ENCODE data around the gene CCNQ. TPM values are rescaled to one million over a fixed set of nuclear protein-coding genes. Genes with fewer than 3 reads are reported as not detected.
A peak's percentile ranks its signal among the peaks of the same experiment; 100 is the strongest.

CCNQ gene
- total RNA-seq, 5 donors from 2014 or later (not counting 1 experiment from before 2014, with no cell fraction given), result 12.5 to 29.8 (median 25.5) TPM

DNA sequence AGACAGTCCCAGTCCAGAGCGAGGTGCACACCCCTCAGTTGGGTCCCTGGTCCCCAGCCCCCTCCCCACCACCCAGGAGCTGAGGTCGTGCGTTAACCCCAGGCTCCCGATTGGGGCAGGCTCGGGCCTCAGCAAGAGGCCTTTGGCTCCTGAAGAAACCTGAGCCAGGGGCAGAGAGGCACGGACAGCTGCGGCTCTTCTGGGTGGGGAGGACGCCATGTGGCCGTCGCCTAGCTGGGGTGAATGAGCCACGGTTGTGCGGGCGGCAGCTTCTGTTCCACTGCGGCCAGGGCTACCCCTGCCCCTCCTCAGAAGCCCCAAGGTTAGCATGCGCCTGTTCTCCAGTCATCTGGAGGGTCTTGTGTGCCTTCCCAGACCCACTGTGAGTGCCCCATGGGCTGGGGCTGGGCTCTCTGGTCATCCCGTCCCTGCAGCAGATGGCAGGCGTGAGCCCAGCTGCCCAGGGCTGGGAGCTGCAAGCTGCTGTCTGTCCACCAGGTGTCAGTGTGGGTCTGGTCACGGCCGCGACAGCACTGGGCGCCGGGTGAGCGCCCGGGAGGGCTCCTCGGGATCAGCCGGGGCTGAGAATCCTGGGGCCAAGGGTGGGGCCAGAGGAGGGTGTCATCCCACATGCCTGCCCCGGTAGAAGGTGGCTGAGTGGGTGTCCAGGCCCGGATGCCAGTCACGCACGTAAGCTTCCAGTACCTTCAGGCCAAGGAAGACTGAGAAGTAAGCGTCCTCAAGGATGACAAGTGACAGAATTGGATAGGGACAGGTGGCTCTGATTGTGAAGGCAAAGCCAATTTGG lies 59.6 kb downstream of the CCNQ start:
- CTCF ChIA-PET, result interaction anchor here (0.5 to 3.7 kb wide), 9 partner anchors 17 to 888 kb away, joined by 3 to 24 read pairs (median 4); no protein-coding TSS in a partner anchor
- POLR2A ChIA-PET, result no interaction called here
- H3K27me3 Mint-ChIP-seq, result peaks cover 2 to 3% of the 10 kb centered on the region in 2 donors

DNA sequence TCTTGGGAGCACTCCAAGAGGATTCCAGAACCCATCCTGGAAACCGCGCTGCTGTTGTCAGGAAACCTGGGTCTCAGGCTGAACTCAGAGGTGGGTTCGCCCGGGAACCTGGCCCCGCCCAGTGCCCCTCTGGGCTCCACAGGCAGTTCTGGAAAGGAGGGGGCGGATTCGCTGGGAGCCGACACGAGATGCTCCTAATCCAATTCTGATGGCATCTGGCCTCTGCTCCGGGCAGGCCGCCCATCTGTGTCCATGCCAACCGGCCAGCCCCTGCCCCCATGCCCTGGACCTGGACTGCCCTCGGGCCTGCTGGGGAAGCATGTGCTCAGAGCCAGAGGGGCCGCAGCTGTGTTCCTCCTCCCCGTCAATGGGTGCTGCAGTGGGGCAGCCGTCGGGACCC lies 60.5 kb downstream of the CCNQ start:
- Histone ChIP-seq H3K4me1 (ENCODE audit: control insufficient read depth in 1 of 2, extremely low read depth in 1 of 2, insufficient read depth in 2 of 2, low read length in 2 of 2) (peaks cover 0 to 3% of the 10 kb centered on the region in 2 experiments), H3K9me3 (no peaks in the 10 kb centered on the region), H3K4me3 (ENCODE audit: control insufficient read depth in 1 of 2, extremely low read depth in 1 of 2, low read length in 1 of 2) (no peak overlapping the region), H3K36me3 (ENCODE audit: control insufficient read depth in 2 of 2, extremely low read depth in 1 of 2, insufficient read depth in 1 of 2, low read length in 1 of 2) (no peaks in the 10 kb centered on the region), H3K27me3 (replicated peaks in 1 of 2; ENCODE audit: control insufficient read depth in 2 of 2, extremely low read depth in 1 of 2, insufficient read depth in 2 of 2, low read length in 1 of 2) (peaks cover 0 to 8% of the 10 kb centered on the region in 2 experiments), H3K27ac (ENCODE audit: low read length) (no peak overlapping the region)
- H3K4me3 Mint-ChIP-seq, result no peak overlapping the region
- WGBS (ENCODE audit: insufficient coverage), result 86% methylated on average over 11 of the region's 17 CpGs
- CTCF ChIA-PET, result interaction anchor here (1.0 to 3.7 kb wide), 3 partner anchors 18 to 129 kb away, joined by 3 to 24 read pairs (median 4); no protein-coding TSS in a partner anchor
- no peak overlapping the region for H3K27ac Mint-ChIP-seq
- POLR2A ChIA-PET, result no interaction called here
- no peaks in the 10 kb centered on the region for H3K4me1 Mint-ChIP-seq
- DNase-seq (no peak), ATAC-seq (replicated peaks in 1 of 4) (no peak)
- peaks cover 2 to 3% of the 10 kb centered on the region in 2 donors for H3K27me3 Mint-ChIP-seq
- no peaks in the 10 kb centered on the region for H3K9me3 Mint-ChIP-seq
- no peaks in the 10 kb centered on the region for H3K36me3 Mint-ChIP-seq

More for the DNA sequence above, 59.6 kb downstream of the CCNQ start:
- 33% methylated on average over 18 of the region's 31 CpGs for WGBS (ENCODE audit: insufficient coverage)
- no peaks in the 10 kb centered on the region for H3K36me3 ChIP-seq (ENCODE audit: control insufficient read depth in 2 of 2, extremely low read depth in 1 of 2, insufficient read depth in 1 of 2, low read length in 1 of 2)
- no peak overlapping the region for H3K4me3 ChIP-seq (ENCODE audit: control insufficient read depth in 1 of 2, extremely low read depth in 1 of 2, low read length in 1 of 2)
- DNase-seq (peak in 33 of 35 experiments; percentile 6 to 68 (median 36)), ATAC-seq (replicated peaks in 1 of 4) (peak; percentile 78 to 86 (median 84))
- H3K9me3 Mint-ChIP-seq, result no peaks in the 10 kb centered on the region
- H3K27me3 ChIP-seq (replicated peaks in 1 of 2; ENCODE audit: control insufficient read depth in 2 of 2, extremely low read depth in 1 of 2, insufficient read depth in 2 of 2, low read length in 1 of 2), result peaks cover 0 to 8% of the 10 kb centered on the region in 2 experiments
- H3K4me1 Mint-ChIP-seq, result no peaks in the 10 kb centered on the region
- no peak overlapping the region for H3K4me3 Mint-ChIP-seq
- H3K27ac Mint-ChIP-seq, result no peak overlapping the region
- no peak overlapping the region for H3K27ac ChIP-seq (ENCODE audit: low read length)
- H3K9me3 ChIP-seq, result no peaks in the 10 kb centered on the region
- H3K36me3 Mint-ChIP-seq, result no peaks in the 10 kb centered on the region
- peaks cover 0 to 3% of the 10 kb centered on the region in 2 experiments for H3K4me1 ChIP-seq (ENCODE audit: control insufficient read depth in 1 of 2, extremely low read depth in 1 of 2, insufficient read depth in 2 of 2, low read length in 2 of 2)

Other genes starting within 250 kb of the CCNQ start
- gene PNMA6E, start 197.8 kb downstream of the CCNQ start, total RNA-seq, result not detected
- gene ZFP92, start 187.7 kb downstream of the CCNQ start, total RNA-seq, result 1 to 10 TPM in 3 of 5 donors, under 1 TPM in 2; 0.60 to 1.4 (median 1.2) TPM
- 1 to 10 TPM; 2.4 to 6.3 (median 5.4) TPM for gene TREX2, start 153.1 kb downstream of the CCNQ start, total RNA-seq
- 10 to 100 TPM; 30.7 to 58.4 (median 48.6) TPM for gene HAUS7, start 128.6 kb downstream of the CCNQ start, total RNA-seq
- under 1 TPM in 3 of 5 donors, not detected in 2; 0.25 to 0.70 (median 0.30) TPM for gene BGN, start 104.2 kb downstream of the CCNQ start, total RNA-seq
- gene ATP2B3, start 81.5 kb downstream of the CCNQ start, total RNA-seq, result under 1 TPM in 1 of 5 donors, not detected in 4; 0.13 TPM
- under 1 TPM in 2 of 5 donors, not detected in 3; 0.13 to 0.19 TPM for gene DUSP9, start 48.1 kb upstream of the CCNQ start, total RNA-seq
- gene PNCK, start 74.7 kb upstream of the CCNQ start, total RNA-seq, result 1 to 10 TPM in 1 of 5 donors, not detected in 4; 1.0 TPM
- gene SLC6A8, start 88.8 kb upstream of the CCNQ start, total RNA-seq, result 1 to 10 TPM in 4 of 5 donors, under 1 TPM in 1; 0.89 to 2.3 (median 1.9) TPM
- 100 to 1,000 TPM in 4 of 5 donors, 10 to 100 TPM in 1; 90.1 to 124 (median 107) TPM for gene BCAP31, start 125.2 kb upstream of the CCNQ start, total RNA-seq
- gene ABCD1, start 125.7 kb upstream of the CCNQ start, total RNA-seq, result 10 to 100 TPM in 1 of 5 donors, 1 to 10 TPM in 4; 6.9 to 10.7 (median 7.9) TPM
- under 1 TPM in 4 of 5 donors, not detected in 1; 0.28 to 0.47 (median 0.43) TPM for gene PLXNB3, start 165.1 kb upstream of the CCNQ start, total RNA-seq
- not detected for gene SRPK3, start 181.9 kb upstream of the CCNQ start, total RNA-seq
- gene IDH3G, start 195.2 kb upstream of the CCNQ start, total RNA-seq, result 10 to 100 TPM; 47.7 to 54.6 (median 51.8) TPM
- gene SSR4, start 195.5 kb upstream of the CCNQ start, total RNA-seq, result 100 to 1,000 TPM; 179 to 221 (median 209) TPM
- 10 to 100 TPM in 2 of 5 donors, 1 to 10 TPM in 3; 3.7 to 51.3 (median 9.0) TPM for gene PDZD4, start 231.4 kb upstream of the CCNQ start, total RNA-seq

Measured in T-cell (primary cell).